HG03558 (cell line): ENCODE data around the gene FAM174C.

Source experiments
- ATAC-seq: cut with Tn5 transposase; IDR thresholded peaks from one replicate; pipeline ENCODE4 v1.9.1; 2021; ENCODE audit warnings: moderate number of reproducible peaks; ENCODE audit not compliant: unreplicated experiment; ENCODE audit errors: extremely low read depth

FAM174C gene

DNA sequence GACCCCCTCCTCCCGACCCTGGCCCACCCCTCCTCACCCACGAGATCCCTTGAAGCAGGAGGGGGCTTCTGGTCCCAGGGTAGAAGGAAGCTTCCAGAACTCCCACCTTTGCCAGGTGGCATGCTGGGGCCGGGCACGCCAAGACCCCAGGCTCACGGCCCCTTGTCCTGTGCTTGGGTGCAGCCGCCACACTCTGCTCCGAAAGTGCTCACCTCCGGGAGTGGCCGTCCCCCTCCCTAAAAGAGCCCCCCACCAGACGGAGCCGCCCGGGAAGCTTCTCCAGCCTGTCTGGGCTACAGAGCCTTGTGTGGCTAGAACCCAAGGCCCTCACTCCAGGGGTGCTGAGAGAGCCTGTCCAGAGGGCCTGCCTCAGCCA, 8.6 kb downstream of the FAM174C start:
- ATAC-seq: no peak

DNA sequence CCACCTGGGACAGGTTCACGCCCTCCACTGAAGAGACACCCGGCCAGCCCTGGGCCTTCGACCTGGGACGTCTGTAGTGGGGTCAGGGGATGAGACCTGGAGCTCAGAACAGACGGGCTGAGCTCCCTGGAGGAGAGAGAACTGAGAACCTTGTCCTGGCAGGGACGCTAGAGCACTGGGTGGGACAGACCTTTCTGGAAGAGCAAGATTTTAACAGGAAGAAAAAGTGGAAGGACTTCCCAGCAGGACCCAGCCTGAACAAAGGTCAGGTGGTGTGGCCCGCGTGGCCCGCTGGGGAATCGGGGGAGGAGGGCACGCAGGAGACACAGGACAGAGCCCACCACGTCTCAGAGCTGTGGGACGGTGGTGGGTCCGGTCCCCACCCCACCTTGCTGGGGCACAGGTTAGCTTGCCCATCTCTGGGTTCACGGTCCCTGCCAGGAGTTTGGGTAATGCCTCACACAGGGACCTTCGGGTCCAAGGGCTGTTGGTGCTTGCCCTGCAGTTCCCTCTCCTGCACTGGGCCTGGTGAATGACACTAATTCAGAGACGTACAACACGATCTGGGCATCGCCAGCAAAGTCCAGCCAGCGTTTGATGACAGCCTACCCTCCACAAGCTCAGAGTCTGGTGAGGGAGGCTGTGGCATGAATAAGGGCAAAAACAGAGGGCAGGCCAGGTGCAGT, 9.1 kb downstream of the FAM174C start:
- ATAC-seq: no peak

DNA sequence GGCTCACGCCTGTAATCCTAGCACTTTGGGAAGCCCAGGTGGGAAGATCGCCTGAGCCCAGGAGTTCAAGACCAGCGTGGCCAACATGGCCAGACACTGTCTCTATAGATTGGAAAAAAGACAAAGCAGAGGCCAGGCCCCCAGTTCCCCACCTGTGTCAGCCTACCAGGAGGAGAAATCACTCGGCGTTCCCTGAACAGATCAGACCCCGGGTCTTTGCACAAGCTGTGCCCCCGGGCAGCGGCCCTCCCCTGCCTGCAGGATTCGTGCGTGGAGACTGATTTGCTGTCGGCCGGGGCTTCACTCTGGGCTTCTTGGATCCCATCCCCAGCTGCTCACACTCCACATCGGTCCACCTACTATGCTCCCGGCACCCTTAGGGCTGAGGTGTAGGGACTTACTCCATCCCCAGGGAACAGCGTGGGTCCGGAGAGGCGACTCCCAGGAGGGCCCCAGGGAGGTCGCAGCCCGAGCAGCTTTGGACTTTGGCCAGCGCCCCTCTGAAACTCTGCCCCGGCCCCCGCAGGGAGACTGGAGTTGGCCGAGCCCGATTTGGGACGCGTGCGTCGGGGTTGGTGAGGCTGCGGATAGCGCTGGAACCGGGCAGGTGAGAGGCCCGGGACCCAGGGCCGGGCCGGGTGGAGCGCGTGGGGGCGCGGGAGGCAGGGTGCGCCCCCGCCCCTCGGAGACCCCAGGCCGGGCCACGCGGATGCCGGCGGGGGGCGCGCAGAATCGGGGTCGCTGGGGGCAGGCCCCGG, 9.8 kb downstream of the FAM174C start:
- no peak for ATAC-seq

DNA sequence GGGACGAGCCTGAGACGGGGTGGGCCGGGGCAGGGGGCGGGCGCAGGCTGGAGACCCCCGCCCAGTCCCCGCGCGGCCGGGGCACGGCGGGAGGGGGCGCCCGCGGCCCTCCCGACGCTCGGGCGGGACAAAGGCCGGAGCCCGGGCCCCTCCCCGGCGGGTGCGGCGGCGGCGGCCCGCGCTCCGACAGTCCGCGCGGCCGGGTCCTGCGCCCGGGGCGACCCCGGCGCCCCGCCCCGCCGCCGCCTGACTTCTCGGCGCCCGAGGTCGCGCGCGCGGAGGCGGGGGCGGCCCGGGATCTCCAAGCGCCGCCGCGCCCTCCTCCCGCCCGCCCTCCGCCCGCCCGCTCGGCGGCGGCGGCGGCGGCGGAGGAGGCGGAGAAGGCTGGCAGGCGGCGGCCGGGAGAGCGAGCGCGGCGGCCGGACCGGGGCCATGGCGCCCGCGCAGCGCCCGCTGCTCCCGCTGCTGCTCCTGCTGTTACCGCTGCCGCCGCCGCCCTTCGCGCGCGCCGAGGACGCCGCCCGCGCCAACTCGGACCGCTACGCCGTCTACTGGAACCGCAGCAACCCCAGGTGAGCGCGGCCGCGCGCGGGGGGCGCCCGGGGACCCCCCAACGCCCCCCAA, 10.5 kb downstream of the FAM174C start, which contains the start of gene EFNA2:
Gene EFNA2 (plus strand): TSS at position 137 of the 624 bp plus-strand sequence. CDS start 296 bp downstream, at position 433.
- ATAC-seq: no peak

DNA sequence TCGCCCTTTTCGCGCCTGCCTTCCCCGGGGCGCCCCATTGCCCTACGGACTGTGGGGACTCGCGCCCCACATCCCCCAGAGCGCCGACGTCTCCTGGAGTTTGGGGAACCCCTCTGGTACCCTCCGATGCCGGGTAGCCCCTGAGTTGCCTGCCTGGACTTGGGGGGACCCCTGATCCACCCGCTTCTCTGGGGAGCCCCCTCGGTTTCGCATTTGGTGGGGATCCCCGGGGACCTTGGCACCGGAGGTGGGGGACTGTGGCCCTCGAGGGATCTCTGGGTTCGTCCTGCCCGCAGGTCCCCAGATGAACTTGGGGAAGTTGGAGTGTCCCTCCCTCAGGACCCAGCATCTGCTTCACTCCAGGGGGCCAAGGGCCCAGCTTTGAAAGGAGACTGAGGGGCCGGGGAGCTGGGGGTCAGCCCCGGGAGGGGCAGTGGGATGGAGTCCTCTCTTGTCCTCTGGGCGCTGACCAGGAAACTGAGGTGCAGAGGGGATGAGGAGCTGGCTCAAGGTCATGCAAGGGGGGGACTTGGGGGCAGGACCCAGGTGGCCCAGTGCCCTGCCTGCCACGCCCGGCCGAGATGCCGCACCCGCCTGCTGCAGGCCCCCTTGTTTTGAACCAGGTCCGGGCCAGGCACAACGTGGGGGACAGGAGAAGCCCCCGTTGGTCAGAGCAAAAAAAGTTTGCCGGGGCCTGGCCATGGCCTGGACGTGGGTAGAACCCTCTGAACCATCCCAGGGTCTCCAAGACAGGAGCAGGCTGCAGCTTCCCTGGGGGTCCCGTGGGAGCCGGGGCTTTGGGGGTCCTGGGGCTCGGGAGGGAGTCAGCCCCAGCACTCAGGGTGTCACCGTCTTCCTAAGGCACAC, 11.4 kb downstream of the FAM174C start:
- no peak for ATAC-seq

DNA sequence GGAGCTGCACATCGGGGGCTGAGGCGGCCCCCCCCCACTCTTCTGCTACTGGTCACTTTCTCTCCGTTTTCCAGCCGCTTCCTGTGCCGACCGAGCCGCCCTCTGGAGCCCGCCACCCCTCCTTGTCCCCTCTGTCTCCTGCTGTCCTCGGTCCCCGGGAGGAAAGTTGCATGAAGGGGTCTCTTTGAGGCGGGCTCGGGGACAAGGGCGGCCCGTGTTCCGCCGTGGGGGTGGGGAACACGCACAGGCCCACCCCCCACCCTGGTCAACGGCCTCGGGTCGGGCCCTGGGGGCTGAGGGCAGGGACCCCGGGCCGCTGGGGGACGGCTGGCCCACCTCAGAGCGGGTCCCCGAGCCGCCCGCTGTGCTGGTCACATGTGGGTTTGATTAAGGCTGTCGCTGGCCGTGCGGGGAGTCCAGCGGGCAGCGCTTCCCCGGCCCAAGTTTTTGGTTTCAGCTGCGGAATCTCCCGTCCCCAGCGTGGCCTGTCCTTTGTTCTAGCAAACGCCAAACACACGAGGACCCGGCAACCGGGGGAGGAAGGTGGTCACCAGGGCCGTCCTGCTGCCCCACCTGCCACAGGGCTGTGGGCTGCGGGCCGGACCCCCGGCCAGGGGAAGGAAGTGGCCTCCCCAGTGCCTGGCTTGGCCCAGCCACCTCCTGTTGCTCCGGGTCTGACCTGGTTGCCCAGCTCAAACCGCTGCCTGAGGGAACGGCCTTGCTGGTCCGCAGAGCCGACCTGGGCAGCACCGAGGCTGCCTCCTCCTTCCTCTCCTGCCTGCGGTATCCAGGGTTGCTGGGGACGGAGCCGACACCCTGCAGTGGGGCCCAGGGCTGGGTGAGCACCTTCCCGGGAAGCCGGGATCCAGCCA, 12.3 kb downstream of the FAM174C start:
- no peak for ATAC-seq

DNA sequence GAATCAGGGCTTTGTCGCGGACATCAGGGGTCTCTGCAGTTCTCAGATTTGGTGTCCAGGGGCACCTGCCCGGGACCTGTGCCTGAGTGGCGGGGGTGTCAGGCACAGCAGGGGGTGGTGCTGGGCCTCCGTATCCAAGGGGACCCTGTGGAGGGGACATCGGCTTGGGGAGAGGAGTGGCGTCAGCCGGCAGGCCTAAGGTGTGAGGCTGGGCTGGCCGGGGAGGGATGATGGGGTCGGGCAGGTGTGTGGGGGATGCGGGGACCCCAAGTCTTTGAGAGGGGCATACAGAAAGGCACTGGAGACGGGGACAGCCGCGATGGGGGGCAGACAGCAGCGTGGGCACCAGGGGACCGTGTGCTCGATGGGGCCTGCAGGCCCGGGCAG, 12.9 kb downstream of the FAM174C start:
- ATAC-seq: no peak

DNA sequence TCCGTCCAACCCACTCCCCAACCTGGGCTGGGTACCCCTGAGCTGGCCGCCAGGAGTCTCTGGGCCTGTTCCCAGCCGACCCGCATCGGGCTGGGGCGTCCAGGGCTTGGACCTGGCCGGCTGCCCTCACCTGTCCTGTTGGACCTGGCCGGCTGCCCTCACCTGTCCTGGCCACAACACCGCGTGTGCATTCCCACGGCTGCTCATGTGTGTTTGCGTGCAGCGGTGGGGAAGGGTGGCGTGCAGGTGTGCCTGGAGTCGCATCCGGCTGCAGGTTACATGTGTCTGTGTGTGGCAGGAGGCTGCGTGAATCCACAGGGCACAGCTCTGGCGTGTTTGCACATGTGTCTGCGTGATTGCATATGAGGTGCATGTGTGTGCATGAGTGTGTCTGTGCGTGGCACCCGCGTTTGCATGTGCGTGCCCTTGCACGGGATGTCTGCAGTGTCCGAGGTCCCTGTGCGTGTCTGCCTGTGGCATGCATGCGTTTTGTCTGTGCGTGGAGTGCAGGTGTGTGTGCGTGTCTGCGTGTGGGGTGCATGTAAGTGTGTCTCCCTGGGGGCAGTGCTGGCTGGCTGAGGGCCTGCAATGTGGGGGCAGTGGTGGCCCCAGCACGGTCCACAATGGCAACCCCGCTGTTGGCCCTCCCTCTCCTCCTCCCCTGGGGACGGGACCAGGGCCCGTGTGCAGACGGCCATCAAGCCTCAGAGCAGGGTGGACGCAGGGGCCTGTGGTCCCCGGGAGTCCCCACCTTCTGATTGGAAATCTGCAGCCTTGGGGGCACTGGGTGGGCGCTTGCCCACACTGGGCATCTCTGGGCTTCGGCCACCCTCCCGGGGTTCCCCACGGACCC, 13.7 kb downstream of the FAM174C start:
- no peak for ATAC-seq

DNA sequence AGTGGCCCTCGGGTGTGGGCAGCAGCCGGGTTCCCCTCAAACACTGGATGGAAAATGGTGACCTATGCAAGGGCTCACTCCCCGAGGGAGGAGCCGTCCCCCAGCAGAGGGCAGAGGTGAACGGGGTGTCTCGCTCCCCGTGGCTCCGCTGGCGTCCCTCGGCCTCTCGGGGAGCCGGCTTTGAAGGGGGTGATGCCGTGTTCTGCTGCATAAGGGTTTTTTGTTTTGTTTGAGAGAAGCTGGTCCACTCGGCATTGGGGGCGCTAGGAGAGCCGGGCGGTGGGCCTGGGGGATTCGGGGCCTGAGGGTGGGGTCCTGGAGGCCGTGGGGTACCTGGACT, 14.3 kb downstream of the FAM174C start:
- ATAC-seq: no peak

DNA sequence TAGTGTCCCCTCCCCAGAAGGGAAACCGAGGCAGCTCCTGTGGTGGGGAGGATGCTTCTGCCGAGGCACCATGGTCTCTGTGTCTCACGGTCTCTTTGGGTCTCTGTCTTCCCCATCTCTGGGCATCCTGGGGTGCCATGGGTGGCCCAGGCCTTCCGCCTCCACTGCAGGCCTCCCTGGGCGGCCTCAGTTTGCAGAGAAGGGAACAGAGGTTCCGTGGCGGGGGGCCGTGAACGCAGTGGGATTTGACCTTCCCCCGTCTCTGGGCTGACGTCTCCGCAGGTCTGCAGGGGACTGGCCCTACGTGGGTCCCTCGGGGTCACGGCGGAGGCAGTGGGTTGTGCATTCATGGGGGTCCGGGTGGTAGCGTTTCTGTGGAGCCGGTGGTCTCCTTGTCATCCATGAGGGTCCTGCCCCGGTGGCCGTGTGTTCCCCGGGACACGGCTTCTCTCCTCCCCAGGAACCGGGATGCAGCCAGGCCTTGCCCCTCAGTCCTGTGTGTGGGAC, 14.9 kb downstream of the FAM174C start:
- ATAC-seq: no peak

DNA sequence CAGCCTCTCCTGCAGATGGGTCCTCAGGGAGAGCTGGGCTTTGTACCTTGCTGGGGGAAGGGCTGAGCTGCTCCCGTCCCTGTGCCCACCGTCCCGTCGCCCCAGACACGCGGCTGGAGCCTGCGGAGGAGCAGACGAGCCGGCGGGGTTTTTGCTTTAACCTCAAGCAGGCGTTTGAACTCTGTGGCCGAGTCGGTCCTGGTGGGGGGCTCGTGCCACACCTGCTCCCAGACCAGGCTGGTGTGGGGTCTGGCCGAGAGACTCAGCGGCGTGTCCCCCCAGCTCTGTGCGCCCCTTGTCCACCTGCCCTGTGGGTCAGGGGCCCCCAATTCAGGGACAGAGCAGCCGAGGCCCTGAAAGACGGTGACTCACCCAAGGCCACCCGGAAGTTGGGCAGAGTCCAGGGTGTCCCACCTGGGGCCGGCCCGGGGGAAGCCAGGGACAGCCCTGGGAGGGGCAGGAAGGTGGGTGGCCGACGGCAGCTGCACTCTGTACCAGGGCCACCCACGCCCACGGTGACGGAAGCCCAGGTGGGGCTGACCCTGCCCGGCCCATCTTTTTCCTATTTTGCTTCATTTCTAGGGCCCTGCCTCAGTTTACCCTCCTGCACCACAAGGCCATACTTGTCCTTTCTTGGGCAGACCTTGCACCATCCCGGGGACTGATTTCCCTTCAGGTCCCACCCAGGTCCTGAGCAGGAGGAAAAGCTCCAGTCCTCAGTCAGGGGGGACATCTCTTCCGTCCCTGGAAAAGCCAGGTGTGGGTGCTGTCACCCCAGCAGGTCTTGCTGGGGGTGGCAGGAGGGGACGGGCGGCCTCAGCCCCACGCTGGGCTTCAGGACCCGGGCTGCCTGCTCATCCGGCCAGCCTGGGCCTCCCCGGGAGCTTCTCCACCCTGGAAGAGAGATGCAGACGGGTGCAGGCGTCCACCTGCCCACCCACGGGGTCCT, 15.6 kb downstream of the FAM174C start:
- ATAC-seq: no peak

DNA sequence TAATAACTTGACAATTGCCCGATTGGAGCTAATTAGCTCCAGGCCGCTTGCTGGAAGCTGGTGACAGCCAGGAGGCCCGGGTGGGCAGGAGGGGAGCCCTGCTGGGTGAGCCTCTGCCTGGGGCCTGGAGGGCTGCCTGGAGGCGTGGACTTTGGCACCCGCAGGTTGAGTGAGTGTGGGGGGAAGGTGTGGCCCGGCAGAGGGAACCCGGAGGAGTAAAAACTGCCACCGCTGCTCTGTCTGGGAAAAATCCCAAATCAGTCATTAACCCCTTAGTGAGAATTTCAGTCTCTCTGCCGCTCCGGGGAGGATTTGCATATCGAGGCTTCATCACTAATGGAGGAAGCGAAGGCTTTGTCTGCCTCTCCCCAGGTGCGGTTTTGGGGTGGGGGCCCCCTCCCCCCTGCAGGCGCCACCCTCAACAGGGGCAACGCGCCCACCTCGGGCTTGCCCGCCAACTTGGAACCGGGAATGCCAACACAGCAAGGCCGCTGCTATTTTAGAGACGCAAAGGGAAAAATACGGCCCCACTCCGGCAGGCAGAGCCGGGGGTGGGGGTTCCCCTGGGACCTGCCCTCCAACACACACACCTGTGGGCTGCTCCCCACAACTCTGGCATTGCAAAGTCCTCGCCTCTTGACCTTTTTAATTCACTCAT, 16.6 kb downstream of the FAM174C start:
- no peak for ATAC-seq

DNA sequence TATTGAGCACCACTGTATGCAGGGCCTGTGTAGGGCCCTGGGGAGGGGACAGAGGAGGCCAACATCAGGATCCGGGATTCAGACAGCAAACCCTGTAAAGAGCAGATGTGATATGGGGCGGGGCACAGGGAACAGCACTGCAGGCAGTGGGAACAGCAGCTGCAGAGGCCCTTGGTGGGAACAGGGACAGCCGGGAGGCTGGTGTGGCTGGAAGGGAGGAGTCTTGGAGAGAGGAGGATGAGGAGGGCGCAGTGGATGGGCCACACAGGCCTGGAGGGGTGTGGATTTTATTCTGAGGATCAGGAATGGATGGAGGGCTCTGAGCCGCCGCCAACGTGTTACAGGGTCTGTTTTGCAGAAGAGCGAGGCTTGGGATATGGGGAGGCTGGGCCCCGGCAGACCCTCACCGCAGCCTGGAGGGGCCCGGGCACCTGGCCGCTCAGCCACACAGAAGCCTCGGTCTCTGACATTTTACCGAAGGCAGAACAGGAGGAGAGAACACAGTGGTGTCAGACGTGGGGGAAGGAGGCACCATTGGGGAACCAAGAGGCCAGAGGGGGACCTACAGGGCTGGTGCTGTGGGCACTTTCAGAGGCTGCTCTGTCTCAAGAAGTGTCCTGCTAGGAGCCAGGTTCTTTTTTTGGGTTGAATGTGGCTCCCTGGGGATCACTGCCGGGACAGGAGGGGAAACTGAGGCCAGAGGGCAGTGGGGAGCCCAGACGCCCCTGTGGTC, 17.3 kb downstream of the FAM174C start:
- no peak for ATAC-seq

DNA sequence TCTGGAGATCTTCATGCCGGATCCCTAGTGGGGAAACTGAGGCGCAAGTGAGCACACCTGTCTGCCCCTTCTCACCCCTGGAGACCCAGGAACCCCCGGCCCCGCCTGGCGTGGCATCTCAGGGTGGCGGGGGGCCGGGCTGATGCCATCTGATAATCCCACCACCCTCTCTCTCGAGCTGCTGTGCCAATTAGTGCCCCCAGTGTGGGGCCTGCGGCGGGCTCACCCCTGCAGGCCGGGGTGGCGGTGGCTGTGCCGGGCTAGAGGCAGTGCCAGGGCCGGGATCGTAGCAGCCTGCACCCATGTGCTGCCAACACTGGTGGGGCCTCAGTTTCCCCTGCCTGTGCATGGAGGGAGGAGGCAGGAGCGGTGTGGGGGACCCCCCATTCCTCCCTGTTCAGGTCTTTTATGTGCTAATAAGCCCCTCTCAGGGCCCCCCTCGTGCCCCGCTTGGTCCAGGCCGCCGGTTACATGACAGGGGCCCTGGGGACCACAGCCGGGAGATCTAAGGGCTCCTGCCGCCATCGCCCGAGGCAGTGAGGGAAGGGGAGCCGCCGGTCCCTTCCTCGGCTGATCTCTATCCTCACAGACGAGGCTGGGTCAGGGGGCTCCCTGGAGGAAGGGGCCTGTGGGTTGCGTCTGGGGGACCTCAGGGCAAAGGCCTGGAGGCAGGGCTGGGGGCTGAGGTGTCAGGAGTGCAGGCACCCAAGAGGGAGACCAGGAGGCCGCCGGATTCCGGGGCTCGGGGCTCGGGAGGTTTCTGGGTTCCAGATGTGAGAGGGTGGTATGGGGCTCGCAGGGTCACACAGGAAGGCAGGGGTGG, 18.7 kb downstream of the FAM174C start:
- no peak for ATAC-seq

DNA sequence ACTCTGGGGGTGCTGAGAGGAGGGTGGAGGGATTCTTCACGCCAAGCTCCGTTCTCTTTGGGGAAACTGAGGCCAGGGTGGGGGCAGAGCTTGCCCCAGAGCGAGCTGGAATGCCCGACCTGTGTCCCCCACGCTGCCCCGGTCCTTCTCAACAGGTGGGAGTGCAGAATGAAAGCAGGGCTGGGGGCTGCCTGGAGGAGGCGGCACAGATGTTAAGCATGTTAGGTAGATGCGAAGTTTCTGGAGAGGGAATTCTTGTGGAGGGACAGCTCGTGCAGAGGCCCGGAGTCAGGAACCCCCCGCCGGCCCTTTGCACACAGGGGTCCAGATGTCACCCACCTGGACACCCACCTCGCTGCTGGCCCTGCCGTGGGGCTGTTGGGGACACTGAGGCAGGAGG, 19.4 kb downstream of the FAM174C start:
- no peak for ATAC-seq
